ENCODE results near the gene GJA3.

Gene GJA3

DNA sequence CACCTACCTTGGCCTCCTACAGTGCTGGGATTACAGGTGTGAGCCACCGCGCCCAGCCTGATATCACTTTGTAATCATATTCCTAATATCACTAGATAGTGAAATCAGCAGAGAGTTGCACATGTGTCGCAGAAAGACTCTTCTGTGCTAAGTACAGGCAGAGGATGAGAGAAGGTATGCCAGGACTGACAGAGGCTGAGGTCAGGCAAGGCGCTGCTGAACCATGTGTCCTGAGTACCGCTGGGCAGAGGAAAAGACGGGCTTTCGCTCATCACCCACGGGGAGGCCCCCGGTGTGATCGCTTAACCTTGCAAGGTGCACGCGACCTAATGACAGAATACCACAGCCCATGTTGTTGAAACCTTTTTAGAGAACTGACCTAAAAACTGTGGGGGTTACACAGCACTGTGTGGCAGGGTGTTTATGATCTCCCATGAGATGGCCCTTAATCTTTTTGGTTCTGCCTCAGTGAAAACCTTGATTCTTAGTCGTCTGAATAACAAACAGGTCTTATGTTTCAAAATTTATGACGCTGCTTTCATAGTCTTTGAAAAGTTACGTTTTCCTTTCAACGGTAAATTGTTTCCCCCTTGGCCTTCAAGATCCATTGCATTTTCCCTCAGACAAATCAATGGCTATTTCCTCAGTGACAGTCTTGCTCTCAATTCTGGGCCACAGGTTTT, 12.2 kb downstream of the GJA3 start:
- Histone ChIP-seq H3K36me3 (ENCODE audit: control insufficient read depth in 2 of 2, insufficient read depth in 2 of 2, low read length in 2 of 2) (no peaks in the 10 kb centered on the region), H3K27me3 (ENCODE audit: control insufficient read depth in 1 of 2, insufficient read depth in 2 of 2, low read length in 2 of 2) (peaks cover 33 to 34% of the 10 kb centered on the region in 2 donors), H3K4me3 (ENCODE audit: low read length in 2 of 2) (no peak overlapping the region), H3K4me1 (ENCODE audit: control insufficient read depth, insufficient read depth, low read length) (no peaks in the 10 kb centered on the region), H3K9ac (ENCODE audit: low read length in 2 of 2) (no peak overlapping the region), H3K27ac (ENCODE audit: low read length) (no peak overlapping the region), H3K9me3 (ENCODE audit: control insufficient read depth in 2 of 2, low read length in 2 of 2) (no peaks in the 10 kb centered on the region)

DNA sequence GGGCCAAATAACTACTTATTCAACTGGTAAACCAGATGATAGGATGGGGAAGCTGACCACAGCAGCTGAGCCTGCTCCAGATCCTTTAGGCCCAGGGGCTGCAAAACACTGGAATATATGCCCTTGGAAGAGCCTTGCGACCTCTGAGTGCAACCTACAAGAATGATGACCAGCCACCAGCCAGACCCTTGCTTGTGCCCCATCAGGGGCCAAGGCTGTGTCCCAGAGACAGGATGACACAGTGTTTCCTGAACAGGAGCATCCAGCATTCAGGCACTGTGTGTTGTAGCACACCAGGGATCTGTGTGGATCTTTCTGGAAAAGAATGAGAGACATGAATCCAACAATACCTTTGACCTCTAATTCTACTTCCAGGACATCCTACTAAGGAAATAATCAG, 14.5 kb downstream of the GJA3 start:
- Histone ChIP-seq H3K9ac (ENCODE audit: low read length in 2 of 2) (no peak overlapping the region), H3K27me3 (ENCODE audit: control insufficient read depth in 1 of 2, insufficient read depth in 2 of 2, low read length in 2 of 2) (peaks cover 42% of the 10 kb centered on the region in 2 donors), H3K36me3 (ENCODE audit: control insufficient read depth in 2 of 2, insufficient read depth in 2 of 2, low read length in 2 of 2) (no peaks in the 10 kb centered on the region), H3K4me3 (ENCODE audit: low read length in 2 of 2) (no peak overlapping the region), H3K27ac (ENCODE audit: low read length) (no peak overlapping the region), H3K9me3 (ENCODE audit: control insufficient read depth in 2 of 2, low read length in 2 of 2) (no peaks in the 10 kb centered on the region), H3K4me1 (ENCODE audit: control insufficient read depth, insufficient read depth, low read length) (peaks cover 6% of the 10 kb centered on the region)

DNA sequence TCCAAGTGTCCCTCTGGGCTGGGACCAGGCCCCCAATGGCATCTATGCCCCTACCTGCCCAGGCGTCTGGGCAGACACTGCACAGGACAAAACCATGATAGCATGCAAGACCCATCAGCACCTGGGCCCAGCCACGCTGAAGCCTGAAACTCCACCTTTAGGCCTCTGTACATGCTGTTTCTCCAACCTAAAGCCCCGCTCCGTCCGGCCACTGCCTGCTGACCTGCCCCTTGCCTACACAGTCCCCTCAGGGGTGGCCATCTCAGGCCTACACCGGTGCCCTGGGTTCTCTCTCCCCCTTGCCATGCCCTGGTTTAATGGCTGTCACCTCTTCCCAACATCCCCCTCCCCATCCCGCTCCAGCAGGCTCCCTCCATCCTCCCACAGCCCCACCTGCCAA, 15.3 kb downstream of the GJA3 start:
- peaks cover 6% of the 10 kb centered on the region for H3K4me1 ChIP-seq (ENCODE audit: control insufficient read depth, insufficient read depth, low read length)
- H3K36me3 ChIP-seq (ENCODE audit: control insufficient read depth in 2 of 2, insufficient read depth in 2 of 2, low read length in 2 of 2) = no peaks in the 10 kb centered on the region
- no peak overlapping the region for H3K4me3 ChIP-seq (ENCODE audit: low read length in 2 of 2)
- no peaks in the 10 kb centered on the region for H3K9me3 ChIP-seq (ENCODE audit: control insufficient read depth in 2 of 2, low read length in 2 of 2)
- H3K9ac ChIP-seq (ENCODE audit: low read length in 2 of 2) = no peak overlapping the region
- no peak overlapping the region for H3K27ac ChIP-seq (ENCODE audit: low read length)
- peaks cover 41 to 42% of the 10 kb centered on the region in 2 donors for H3K27me3 ChIP-seq (ENCODE audit: control insufficient read depth in 1 of 2, insufficient read depth in 2 of 2, low read length in 2 of 2)

DNA sequence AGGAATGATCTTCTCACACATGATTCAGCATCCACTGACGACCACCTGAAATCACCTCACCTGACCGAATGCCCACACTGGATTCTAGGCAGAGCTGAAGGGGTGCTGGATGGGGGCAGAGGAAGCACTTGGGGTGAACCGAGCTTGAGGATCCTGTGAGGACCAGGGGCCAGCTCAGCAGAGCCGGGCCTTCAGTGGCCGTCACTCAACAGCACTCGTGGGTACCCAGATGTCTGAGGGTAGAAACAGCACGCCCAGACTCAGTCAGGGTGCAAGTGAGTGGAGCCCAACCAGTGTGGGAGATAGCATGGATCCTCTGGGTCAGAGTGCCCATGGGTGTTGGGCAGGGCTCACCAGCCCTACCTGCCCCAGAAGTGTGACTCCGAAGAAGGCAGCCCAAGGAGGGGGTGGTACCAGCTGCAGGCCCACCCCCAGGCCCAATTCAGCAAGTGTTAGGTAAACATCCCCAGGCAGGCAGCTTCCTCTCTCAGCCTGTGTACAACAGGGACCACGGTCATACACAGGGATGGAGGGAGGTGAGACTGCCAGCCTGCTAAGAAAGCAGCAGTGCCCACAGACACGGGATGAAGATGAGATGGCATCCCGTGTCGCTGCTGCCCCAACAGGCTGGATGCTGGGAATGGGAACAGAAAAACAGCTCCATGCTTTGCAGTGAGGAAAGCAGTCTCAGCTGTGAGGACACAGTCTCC, 16.6 kb downstream of the GJA3 start:
- Histone ChIP-seq H3K4me3 (ENCODE audit: low read length in 2 of 2) (no peak overlapping the region), H3K27me3 (ENCODE audit: control insufficient read depth in 1 of 2, insufficient read depth in 2 of 2, low read length in 2 of 2) (peaks cover 48% of the 10 kb centered on the region in 2 donors), H3K9me3 (ENCODE audit: control insufficient read depth in 2 of 2, low read length in 2 of 2) (no peaks in the 10 kb centered on the region), H3K9ac (ENCODE audit: low read length in 2 of 2) (no peak overlapping the region), H3K4me1 (ENCODE audit: control insufficient read depth, insufficient read depth, low read length) (peaks cover 6% of the 10 kb centered on the region), H3K27ac (ENCODE audit: low read length) (no peak overlapping the region), H3K36me3 (ENCODE audit: control insufficient read depth in 2 of 2, insufficient read depth in 2 of 2, low read length in 2 of 2) (no peaks in the 10 kb centered on the region)

DNA sequence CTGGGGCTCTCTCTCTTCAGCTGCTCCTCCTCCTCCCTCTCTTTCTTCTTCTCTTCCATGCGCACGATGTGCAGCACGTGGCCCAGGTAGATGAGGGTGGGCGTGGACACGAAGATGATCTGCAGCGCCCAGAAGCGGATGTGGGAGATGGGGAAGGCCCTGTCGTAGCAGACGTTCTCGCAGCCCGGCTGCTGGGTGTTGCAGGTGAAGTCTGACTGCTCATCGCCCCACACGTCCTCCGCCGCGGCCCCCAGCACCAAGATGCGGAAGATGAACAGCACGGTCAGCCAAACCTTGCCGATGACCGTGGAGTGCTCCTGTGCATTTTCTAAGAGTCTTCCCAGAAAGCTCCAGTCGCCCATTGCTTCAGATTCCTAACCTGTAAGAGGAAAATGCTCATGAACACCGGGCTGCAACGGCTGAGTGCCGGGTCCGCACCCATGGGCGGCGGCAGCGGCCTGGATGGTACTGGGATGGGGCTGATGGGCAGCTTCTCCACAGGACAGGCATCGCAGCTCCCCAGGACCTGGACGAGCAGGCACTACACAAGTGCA, 17.8 kb downstream of the GJA3 start:
- H3K9ac ChIP-seq (ENCODE audit: low read length in 2 of 2) = no peak overlapping the region
- H3K36me3 ChIP-seq (ENCODE audit: control insufficient read depth in 2 of 2, insufficient read depth in 2 of 2, low read length in 2 of 2) = no peaks in the 10 kb centered on the region
- no peak overlapping the region for H3K27ac ChIP-seq (ENCODE audit: low read length)
- H3K4me1 ChIP-seq (ENCODE audit: control insufficient read depth, insufficient read depth, low read length) = peaks cover 6% of the 10 kb centered on the region
- H3K27me3 ChIP-seq (ENCODE audit: control insufficient read depth in 1 of 2, insufficient read depth in 2 of 2, low read length in 2 of 2) = peaks cover 42 to 48% of the 10 kb centered on the region in 2 donors
- no peak overlapping the region for H3K4me3 ChIP-seq (ENCODE audit: low read length in 2 of 2)
- no peaks in the 10 kb centered on the region for H3K9me3 ChIP-seq (ENCODE audit: control insufficient read depth in 2 of 2, low read length in 2 of 2)

DNA sequence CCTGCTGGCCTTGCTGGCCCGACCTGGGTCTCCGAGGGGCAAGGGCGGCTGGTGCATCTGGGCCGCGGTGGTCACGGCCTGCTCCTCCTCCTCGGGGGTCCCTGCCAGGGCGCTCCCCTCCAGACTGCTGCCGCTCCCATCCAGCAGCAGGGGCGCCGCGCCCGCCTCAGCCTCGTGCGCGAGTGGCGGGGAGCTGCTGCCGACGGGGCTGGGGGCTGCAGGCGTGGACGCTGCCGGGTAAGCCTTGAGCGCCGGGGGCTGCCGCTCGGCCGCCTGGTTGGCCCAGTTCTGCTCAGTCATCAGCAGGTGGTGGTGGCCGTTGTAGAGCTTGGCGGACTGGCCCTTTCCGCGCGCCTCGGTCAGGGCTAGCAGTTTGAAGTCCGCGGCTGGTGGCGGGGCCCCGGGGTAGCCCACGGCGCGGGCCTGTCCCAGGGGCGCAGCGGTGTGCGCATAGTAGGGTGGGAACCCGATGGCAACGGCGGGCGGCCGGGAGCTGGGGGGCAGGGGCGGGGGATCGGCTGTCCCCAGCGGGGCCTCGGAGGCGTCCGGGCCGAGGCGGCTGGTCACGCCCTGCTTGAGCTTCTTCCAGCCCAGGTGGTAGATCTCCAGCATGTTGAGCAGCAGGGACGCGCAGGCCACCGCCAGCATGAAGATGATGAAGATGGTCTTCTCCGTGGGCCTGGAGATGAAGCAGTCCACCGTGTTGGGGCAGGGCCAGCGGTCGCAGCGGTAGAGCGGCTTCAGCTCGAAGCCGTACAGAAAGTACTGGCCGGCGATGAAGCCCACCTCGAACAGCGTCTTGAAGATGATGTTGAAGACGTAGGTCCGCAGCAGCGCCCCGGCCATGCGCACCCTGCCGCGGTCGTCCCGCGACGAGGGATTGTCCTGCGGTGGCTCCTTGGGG, 18.6 kb downstream of the GJA3 start:
- H3K27me3 ChIP-seq (ENCODE audit: control insufficient read depth in 1 of 2, insufficient read depth in 2 of 2, low read length in 2 of 2) = peaks cover 48 to 55% of the 10 kb centered on the region in 2 donors
- no peaks in the 10 kb centered on the region for H3K36me3 ChIP-seq (ENCODE audit: control insufficient read depth in 2 of 2, insufficient read depth in 2 of 2, low read length in 2 of 2)
- peak overlapping the region in 1 of 2 donors; percentile 35 for H3K4me3 ChIP-seq (ENCODE audit: low read length in 2 of 2)
- peaks cover 6% of the 10 kb centered on the region for H3K4me1 ChIP-seq (ENCODE audit: control insufficient read depth, insufficient read depth, low read length)
- no peak overlapping the region for H3K9ac ChIP-seq (ENCODE audit: low read length in 2 of 2)
- no peaks in the 10 kb centered on the region for H3K9me3 ChIP-seq (ENCODE audit: control insufficient read depth in 2 of 2, low read length in 2 of 2)
- no peak overlapping the region for H3K27ac ChIP-seq (ENCODE audit: low read length)

DNA sequence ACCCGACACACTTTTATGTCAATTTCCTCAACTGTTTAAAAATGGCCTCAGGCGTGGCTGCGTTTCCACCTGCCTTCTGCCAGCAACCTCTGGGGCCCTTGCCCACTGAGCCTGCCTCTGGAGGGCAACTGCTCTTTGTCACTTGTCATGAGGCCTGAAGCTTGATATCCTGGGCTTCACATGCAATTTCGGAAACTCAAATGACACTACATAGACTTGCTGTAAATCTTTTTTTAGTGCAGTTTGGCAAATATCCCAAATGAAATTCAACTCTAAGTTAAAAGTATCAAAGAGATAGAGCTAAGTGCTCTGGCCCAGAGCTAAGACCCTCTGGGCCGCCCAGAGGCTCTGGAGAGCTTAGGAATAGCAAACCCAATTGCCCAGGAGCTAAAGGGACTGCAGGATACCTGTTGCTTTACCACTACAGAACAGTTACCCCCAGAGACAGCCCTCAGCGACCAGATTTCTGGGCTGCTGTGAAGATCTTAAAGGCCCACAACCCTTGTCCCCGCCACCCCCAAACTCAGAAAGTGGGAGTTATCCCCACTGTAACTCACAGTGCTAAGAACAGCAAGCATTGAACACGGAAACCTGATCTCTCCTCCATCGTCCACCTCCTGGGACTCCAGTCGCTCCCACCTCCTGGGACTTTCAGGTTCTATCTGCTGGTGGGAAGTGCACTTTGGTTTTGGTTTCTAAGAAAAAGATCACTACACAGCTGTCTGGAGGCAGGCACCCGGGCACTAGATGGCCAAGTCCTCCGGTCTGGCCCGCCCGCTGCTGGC, 19.4 kb downstream of the GJA3 start:
- Histone ChIP-seq H3K27me3 (ENCODE audit: control insufficient read depth in 1 of 2, insufficient read depth in 2 of 2, low read length in 2 of 2) (peaks cover 51 to 64% of the 10 kb centered on the region in 2 donors), H3K4me1 (ENCODE audit: control insufficient read depth, insufficient read depth, low read length) (peaks cover 10% of the 10 kb centered on the region), H3K27ac (ENCODE audit: low read length) (no peak overlapping the region), H3K9ac (ENCODE audit: low read length in 2 of 2) (no peak overlapping the region), H3K36me3 (ENCODE audit: control insufficient read depth in 2 of 2, insufficient read depth in 2 of 2, low read length in 2 of 2) (no peaks in the 10 kb centered on the region), H3K4me3 (ENCODE audit: low read length in 2 of 2) (no peak overlapping the region), H3K9me3 (ENCODE audit: control insufficient read depth in 2 of 2, low read length in 2 of 2) (no peaks in the 10 kb centered on the region)

DNA sequence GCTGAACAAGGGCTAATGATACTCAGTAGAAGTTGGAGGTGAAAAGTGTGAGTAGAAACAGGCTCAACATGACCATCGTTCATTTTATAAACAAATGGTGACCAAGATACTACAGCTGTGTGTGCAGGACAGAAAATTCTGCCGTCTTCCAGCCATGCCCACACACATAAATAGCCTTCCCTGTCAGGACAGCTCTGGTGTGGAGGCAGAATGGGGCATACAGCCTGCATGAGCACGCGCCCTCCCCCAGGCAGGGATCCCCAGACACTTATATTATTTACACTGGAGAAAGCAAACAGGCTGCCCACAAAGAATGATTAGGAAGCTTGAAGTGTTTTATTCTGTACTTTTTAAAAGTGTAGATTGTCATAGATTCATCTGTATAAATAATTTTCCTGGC, 20.4 kb downstream of the GJA3 start:
- H3K9me3 ChIP-seq (ENCODE audit: control insufficient read depth in 2 of 2, low read length in 2 of 2) = no peaks in the 10 kb centered on the region
- peaks cover 50 to 67% of the 10 kb centered on the region in 2 donors for H3K27me3 ChIP-seq (ENCODE audit: control insufficient read depth in 1 of 2, insufficient read depth in 2 of 2, low read length in 2 of 2)
- no peak overlapping the region for H3K27ac ChIP-seq (ENCODE audit: low read length)
- H3K4me1 ChIP-seq (ENCODE audit: control insufficient read depth, insufficient read depth, low read length) = peaks cover 11% of the 10 kb centered on the region
- no peaks in the 10 kb centered on the region for H3K36me3 ChIP-seq (ENCODE audit: control insufficient read depth in 2 of 2, insufficient read depth in 2 of 2, low read length in 2 of 2)
- no peak overlapping the region for H3K4me3 ChIP-seq (ENCODE audit: low read length in 2 of 2)
- no peak overlapping the region for H3K9ac ChIP-seq (ENCODE audit: low read length in 2 of 2)

DNA sequence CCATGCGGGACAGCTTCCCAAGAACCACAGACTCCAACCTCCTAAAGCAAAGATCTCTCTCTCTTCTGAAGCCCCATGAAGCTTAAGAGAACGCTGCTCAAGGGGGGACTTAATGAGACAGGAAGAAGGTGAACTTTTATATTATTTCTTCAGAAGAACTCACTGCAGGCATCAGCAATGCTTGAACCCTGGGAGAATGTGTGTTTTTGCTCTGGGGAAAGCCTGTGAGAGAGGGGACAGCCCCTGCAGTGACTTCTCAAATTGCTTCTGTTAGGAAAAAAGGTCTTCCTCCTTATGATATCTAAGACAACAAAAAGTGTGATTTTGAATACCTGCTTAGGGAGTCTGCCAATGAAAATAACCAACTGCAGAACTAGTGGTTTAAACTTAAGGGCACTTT, 23.0 kb downstream of the GJA3 start:
- Histone ChIP-seq H3K27me3 (ENCODE audit: control insufficient read depth in 1 of 2, insufficient read depth in 2 of 2, low read length in 2 of 2) (peaks cover 45 to 63% of the 10 kb centered on the region in 2 donors), H3K9me3 (ENCODE audit: control insufficient read depth in 2 of 2, low read length in 2 of 2) (no peaks in the 10 kb centered on the region), H3K4me1 (ENCODE audit: control insufficient read depth, insufficient read depth, low read length) (peaks cover 11% of the 10 kb centered on the region), H3K9ac (ENCODE audit: low read length in 2 of 2) (no peak overlapping the region), H3K4me3 (ENCODE audit: low read length in 2 of 2) (no peak overlapping the region), H3K27ac (ENCODE audit: low read length) (no peak overlapping the region), H3K36me3 (ENCODE audit: control insufficient read depth in 2 of 2, insufficient read depth in 2 of 2, low read length in 2 of 2) (no peaks in the 10 kb centered on the region)
